Pulmonary artery endothelial cell (primary cell): ENCODE data around the gene SIM2. TPM values are rescaled to one million over a fixed set of nuclear protein-coding genes. Genes with fewer than 3 reads are reported as not detected.

Experiments used
- DNase-seq: peaks from one replicate; pipeline ENCODE4 v3.0.0-alpha.2; 2011; ENCODE audit warnings: low read depth, low spot score
- total RNA-seq: library from RNA; depleted of rRNA; stranded (reverse); fragments of >200 nt; gene quantifications from 2 replicates; pipeline ENCODE4 v1.2.3, GENCODE V29; 2014

Gene SIM2
- total RNA-seq, 1 donor from 2014 or later = 0.07 TPM

DNA sequence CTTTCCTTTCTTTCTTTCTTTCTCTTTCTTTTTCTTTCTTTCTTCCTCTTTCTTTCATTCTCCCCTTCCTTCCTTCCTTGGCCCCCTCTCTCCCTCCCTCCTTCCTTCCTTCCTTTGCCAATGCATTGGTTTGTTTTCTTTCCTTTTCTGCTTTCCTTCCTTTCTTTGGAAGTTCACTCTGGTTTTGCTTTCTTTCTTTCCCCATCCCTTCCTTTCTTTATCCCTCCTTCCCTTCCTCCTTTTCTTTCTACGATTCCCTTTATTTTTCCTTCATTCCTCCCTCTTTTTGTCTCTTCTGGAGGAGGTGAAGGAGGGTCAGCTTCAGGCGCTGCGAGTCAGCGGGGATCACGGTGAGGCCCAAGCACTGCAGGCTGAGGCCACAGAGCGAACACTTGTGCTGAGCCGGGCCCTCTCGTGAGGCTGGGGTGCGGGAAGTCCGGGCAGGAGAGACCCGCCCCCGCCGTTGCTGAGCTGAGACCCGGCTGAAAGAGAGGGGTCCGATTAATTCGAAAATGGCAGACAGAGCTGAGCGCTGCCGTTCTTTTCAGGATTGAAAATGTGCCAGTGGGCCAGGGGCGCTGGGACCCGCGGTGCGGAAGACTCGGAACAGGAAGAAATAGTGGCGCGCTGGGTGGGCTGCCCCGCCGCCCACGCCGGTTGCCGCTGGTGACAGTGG is 1.5 kb downstream of the SIM2 start:
- DNase-seq = no peak

DNA sequence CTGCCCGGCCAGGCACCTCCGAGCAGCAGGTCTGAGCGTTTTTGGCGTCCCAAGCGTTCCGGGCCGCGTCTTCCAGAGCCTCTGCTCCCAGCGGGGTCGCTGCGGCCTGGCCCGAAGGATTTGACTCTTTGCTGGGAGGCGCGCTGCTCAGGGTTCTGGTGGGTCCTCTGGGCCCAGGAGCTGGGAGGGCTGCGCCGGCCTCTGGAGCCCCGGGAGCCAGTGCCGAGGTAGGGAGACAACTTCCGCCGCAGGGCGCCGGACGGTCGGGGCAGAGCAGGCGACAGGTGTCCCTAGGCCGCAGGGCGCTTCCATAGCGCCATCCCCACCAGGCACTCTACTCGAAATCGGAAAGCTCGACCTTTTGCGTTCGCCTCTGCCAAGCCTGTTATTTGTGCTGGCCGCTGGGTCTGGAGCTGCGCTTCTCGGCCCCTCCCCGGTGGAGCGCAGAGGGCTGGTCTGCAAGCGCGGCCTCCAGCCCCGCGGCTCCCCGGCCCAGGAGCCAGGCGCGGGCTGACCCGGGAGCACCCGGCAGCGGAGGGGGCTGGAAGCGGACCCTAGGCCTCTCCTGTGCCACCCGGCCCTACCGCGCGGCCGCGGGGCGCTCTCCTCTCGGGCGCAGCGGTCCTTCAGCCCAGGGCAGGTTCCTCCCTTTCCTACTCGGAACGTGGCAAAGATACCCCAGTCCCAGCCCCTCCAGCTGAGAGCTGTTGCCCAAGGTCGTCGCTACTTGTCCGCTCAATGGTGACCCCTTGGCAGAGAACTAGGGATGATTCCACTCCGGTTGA is 2.2 kb downstream of the SIM2 start:
- no peak for DNase-seq

DNA sequence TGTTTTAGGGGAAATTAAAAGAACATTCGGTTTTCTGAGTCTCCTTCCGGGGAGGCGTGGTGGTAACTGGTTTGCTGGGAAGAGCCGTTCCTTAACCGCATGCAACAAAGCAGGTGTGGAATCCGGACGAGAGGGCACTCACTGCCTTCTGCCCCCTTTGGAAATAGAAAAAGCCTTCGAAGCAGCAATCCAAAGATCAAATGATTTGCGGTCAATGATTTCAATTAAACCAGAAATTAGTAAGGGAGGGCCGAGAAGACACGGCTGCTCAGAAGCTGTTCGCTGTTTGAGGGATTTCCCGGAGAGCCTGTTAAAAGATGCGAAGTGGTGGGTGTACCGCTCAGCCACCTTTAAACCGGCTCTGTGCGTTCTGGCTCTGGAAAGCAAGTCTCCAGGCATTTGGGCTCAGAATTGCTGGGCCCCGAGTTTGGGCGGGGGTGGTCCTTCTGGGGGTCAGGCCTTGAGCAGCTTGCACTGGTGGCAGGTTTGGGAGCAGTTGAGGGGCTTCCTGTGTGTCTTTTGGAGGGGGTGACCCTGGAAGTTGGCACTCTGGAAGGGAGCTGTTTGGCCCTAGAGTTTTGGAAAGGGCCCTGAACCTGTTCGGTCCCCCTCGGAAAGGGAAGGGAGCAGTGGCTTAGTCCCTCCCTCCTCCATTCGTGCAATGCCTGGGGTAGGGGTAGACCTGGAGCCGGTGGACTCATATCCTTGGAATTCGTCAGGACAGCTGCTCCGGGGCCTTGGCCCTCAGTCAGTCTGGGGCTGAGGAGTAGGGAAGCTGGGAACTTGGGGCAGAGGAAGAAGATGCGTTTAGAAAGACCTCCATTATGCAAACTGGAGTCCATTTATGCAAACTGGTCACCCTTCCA is 3.1 kb downstream of the SIM2 start:
- no peak for DNase-seq

DNA sequence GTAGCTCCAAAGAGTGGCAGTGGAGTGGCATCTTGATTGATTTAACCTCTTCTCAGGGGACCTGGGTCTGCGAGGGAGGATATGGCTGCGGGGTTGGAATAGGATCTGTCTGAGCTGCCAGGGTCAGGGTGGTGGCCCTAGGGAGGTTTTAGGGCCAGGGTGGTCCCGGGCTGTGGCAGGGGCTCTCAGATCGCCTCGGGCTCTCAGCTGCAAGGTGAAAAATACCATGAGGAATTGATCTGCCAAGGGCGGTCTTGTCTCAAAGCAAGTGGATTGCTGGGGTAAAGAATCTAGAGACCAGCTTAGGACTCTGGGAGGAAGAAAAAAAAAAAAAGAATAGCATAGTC is 3.7 kb downstream of the SIM2 start:
- DNase-seq = no peak

DNA sequence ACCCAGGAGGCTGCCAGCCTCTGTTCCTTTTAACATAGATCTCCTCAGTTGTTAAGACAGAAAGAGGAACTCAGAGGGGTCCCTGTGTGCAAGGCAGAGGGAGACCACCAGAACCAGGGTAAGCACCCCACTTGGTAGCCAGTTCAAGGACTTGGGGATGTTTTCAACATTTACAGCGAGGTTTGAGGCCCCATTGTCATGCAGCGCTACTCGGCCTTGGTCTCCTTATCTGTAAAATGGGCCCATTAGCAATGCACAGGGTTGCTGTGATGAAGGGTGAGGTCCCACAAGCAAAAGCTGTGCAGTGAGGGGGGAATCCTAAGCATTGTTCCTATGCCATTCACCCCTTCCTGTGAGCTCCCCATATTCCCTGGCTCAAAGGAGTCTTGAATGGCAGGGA is 4.2 kb downstream of the SIM2 start:
- DNase-seq = no peak

DNA sequence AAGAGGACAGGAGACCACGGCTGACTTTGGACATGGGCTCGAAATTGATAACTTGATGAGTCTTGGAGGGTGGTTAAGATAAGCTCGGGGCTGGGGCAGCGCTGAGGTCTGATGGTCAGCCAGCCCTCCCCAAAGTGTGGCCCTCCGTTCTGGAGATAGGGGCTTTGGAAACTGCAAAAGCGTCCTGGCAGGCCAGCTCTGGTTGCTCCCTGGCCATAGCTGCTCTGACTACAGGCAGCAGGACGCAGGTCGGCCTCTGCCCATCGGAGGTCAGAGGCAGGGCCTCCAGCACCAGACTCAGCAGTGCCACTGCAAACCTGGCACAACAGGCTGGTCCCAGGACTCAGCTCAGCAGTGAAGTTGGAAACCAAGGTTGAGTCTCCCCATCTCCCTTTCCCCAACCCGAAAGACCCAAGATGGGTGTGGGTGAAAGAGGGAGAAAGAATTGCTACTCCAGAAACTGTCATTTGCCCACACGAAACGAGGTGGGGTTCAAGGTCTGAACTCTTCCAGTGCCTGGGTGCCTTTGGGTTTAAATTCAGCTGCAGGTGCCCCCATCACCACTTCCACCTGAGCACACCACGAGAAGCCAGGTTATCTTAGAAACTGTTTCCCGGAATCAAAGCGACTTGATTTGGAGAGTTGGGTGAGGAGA is 4.8 kb downstream of the SIM2 start:
- DNase-seq = no peak

DNA sequence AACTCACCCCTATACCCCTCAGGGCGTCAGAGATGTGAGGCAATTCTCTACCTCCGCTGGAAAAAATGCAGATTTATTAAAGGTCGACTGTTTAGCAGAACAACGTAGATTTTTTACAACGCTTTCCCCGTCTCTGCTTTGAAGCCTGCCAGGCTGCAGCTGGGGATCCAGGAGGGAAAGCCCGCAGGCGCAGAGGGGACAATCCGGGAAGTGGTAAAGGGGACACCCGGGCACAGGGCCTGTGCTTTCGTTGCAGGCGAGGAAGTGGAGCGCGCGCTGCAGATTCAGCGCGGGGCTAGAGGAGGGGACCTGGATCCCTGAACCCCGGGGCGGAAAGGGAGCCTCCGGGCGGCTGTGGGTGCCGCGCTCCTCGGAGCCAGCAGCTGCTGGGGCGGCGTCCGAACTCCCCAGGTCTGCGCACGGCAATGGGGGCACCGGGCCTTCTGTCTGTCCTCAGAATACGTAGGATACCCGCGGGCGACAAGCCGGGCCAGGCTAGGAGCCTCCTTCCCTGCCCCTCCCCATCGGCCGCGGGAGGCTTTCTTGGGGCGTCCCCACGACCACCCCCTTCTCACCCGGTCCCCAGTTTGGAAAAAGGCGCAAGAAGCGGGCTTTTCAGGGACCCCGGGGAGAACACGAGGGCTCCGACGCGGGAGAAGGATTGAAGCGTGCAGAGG is 5.5 kb downstream of the SIM2 start:
- DNase-seq = no peak

DNA sequence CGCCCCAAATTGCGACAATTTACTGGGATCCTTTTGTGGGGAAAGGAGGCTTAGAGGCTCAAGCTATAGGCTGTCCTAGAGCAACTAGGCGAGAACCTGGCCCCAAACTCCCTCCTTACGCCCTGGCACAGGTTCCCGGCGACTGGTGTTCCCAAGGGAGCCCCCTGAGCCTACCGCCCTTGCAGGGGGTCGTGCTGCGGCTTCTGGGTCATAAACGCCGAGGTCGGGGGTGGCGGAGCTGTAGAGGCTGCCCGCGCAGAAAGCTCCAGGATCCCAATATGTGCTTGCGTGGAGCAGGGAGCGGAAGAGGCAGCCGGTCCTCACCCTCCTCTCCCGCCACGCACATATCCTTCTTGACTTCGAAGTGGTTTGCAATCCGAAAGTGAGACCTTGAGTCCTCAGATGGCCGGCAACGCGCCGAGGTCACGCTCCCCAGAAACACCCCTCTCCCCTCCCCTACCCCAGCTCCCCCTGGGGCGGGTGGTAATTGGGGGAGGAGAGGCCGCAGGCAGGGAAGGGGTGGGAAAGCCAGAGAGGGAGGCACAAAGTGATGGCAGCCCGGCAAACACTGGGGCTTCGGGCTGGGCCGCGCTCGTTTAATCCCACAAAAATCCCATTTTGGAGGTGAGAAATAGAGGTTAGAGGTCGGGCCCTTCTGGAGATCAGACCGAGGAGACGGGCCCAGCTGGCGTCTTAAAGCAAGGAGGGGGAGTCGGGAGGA is 6.2 kb downstream of the SIM2 start:
- no peak for DNase-seq

DNA sequence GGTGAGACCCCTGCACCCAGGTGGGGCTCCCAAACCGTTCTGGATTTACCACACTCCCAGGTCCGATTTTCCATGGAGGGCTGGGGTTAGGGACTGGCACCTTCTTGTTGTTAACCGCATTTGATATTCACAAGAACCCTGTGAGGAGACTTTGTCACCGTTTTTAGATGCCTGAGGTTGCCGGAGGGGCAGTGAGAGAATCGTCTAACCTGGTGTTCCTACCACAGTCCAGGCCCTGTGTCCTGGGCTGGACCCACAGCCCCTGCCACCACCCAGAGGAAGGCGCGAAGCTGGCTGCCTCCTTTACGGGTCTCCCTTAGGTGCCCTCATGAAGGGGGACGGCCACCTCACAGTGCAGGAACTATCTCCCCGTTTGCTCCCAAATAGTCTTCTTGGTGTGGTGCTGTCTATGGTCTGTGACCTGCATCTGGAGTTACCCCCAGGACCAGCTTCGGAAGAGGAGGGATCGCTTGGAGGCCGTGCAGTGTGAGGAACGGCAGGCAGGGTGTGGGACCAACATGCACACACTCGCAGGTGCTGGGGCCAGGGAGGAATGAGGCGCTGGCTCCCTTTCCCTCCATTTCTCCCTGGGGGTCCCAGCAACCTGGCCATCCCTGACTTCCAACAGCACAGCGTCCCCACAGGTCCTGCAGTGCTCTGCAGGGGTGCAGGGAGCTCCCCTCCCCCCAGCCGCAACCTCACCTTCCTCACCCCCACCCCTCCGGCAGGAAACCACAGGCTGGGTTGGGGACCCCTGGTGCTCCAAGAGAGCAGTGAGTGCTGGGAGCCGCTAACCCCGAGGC is 7.0 kb downstream of the SIM2 start:
- no peak for DNase-seq

DNA sequence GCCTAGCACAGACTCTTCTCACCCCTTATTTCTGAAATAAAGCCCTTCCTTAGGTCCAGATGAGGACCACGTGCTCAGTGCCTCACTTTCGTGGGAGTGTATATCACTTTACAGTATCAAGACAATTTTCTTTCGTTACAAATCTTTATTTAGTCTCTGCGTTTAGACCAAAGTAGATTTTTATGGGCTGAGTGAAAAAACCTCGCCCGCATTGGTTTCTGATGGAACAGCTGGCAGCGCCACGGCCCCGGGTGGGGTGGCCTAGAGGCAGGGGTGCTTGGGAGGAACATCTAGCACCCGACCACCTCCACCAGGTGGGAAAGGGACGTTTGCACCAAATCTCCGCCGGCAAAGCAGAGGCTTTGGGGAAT is 7.6 kb downstream of the SIM2 start:
- no peak for DNase-seq

DNA sequence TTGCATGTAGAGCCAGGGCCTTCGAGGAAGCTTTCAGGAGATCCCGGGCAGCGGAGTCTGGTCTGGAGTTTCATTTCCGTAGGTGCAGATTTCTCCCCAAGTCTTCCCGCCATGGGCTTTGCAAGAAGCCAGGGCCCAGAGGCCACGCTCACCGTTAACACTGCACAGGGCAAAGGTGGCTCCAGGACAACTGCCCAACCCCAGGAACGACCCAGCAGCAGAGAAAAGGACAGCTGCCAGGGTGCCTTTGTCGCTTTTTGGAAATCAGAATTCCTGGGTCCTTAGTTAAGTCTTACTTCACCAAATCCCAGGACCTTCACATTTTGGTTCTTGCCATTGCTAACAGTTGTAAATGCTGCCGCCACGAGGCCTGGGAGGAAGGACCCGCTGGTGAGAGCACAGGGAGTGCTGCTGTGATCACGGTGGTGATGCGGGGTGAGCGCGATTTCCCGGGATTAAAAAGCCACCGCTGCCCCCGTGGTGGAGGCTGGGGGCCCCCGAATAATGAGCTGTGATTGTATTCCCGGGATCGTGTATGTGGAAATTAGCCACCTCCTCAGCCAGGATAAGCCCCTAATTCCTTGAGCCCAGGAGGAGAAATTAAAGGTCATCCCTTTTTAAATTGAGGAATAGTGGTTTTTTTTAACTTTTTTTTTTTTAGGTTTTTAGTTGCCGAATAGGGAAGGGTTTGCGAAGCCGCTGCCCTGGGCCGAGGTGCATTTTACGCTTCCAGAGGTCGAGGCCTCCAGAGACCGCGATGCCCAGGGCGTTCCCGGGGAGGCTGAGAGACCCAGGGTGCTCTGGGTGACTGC is 8.2 kb downstream of the SIM2 start:
- DNase-seq = no peak

DNA sequence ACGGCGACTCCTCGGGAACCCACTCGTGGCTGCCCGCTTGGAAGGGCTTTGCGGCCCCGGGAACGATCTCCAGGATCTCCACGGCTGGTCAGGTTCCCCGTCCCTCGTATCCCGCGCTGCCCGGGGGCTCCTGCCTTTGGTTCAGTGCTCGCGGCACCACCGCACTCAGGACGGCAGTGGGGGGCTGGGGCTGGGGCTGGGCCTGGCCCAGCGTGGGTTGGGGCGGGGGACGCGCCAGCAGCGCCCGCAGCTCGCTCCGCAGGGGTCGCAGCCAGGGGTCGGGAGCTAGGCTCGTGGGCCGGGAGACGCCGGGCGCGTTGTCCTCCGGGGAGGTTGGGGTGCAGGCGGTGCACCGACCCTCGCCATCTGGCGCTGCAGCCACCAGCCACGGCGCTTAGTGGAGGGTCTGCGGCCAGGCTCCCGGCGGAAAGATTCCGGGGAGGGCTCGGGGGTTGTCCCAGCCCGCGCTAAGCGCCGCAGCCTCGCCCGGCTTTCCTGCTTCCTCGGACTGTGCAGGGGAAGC is 8.9 kb downstream of the SIM2 start:
- no peak for DNase-seq

DNA sequence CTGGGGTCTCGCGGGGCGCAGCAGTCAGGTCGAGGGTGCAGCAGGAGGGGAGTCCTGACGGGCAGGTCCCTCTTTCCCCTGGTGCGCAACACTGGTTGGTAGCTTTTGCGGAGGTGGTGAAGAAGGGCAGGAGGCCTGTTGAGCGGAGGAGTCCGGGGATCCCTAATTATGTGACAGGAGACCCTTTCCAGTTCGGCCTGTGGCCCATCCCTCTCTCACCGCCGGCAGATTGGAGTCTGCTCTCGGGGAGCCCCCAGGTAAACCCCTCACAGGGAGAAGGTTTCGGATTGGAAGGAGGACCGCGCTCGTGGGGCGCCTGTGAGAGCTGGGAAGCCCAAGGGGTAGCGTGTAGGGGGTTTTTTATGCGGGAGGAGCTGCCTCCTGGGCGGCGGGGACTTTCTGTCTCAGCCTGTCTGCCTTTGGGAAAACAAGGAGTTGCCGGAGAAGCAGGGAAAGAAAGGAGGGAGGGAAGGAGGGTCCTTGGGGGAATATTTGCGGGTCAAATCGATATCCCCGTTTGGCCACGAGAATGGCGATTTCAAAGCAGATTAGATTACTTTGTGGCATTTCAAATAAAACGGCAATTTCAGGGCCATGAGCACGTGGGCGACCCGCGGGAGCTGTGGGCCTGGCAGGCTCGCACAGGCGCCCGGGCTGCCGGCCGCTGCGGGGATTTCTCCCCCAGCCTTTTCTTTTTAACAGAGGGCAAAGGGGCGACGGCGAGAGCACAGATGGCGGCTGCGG is 9.5 kb downstream of the SIM2 start:
- DNase-seq = no peak

DNA sequence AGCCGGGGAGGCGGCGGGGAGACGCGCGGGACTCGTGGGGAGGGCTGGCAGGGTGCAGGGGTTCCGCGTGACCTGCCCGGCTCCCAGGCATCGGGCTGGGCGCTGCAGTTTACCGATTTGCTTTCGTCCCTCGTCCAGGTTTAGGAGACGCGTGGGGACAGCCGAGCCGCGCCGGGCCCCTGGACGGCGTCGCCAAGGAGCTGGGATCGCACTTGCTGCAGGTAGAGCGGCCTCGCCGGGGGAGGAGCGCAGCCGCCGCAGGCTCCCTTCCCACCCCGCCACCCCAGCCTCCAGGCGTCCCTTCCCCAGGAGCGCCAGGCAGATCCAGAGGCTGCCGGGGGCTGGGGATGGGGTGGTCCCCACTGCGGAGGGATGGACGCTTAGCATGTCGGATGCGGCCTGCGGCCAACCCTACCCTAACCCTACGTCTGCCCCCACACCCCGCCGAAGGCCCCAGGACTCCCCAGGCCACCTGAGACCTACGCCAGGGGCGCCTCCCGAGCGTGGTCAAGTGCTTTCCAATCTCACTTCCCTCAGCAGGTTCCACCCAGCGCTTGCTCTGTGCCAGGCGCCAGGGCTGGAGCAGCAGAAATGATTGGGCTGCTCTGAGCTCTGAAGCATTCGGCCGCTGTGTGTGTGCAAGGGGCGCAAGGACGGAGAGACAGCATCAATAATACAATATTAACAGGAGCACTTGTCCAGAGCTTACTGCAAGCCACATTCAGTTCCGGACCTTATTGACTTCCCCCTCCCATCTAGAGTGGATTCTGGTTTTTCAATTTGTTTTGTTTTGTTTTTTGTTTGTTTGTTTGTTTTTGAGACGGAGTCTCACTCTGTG is 10.3 kb downstream of the SIM2 start:
- no peak for DNase-seq

DNA sequence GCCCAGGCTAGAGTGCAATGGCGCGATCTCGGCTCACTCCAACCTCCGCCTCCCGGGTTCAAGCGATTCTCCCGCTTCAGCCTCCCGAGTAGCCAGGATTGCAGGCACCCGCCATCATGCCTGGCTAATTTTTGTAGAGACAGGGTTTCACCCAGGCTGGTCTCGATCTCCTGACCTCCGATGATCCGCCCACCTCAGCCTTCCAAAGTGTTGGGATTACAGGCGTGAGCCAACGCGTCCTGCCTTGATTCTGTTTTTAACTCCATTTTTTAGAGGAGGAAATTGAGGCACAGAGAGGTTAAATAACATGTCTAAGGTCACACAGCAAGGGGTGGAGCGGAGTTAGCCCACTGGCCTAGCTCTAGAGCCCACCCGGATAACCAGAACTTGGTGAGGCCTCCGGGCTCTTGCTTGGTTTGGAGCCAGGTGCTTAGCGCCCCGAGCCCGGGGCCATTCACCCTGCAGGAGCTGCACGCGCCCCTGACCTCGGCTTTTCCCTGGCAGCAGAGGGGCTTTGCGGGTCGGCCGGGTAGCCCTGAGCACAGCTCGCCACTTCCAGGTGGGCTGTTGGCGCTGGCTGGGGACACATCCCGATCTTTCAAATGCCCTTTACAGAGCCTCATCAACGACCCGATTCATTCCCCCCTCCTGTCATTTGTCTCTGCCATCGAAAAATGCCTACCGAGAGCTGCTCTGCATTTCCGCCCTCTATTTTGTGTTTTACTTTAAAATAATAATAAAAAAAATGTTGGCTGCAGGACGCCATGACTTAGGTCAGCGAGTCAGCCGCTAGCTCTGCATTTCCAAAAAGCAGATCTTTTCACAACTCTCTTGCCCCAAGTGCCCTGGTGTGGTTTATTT is 11.2 kb downstream of the SIM2 start:
- no peak for DNase-seq

DNA sequence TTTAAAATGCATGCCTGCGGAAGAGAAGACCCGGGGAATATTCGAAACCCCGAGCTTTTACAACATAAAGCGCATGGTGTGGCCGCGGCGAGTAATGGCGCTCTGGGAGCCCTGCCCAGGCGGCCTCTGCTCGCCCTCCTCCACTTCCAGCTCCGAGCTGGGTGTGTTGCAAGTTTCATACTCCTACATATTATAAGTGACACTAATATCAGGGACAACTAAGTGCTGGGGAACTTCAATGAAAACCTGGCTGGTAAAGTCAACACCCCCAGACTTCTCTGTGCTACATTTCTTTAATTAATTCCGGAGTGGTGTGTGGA is 11.8 kb downstream of the SIM2 start:
- no peak for DNase-seq
